GM19328 (cell line): Measurements from ENCODE around the gene HES2.
"Not testable (repeated sequence)": the region's sequence is repeated elsewhere in the genome, so short reads cannot be mapped to it uniquely, and the experiment has no call there.

Experiments used
- ATAC-seq: cut with Tn5 transposase; IDR thresholded peaks from one replicate; pipeline ENCODE4 v1.9.1; 2021; ENCODE audit warnings: mild to moderate bottlenecking, moderate library complexity; ENCODE audit not compliant: unreplicated experiment

Gene HES2

GRCh38 chr1:6419397-6419803, 319 bp downstream of the HES2 start:
- no peak for ATAC-seq

GRCh38 chr1:6418668-6419396, 887 bp downstream of the HES2 start:
- ATAC-seq: no peak

DNA sequence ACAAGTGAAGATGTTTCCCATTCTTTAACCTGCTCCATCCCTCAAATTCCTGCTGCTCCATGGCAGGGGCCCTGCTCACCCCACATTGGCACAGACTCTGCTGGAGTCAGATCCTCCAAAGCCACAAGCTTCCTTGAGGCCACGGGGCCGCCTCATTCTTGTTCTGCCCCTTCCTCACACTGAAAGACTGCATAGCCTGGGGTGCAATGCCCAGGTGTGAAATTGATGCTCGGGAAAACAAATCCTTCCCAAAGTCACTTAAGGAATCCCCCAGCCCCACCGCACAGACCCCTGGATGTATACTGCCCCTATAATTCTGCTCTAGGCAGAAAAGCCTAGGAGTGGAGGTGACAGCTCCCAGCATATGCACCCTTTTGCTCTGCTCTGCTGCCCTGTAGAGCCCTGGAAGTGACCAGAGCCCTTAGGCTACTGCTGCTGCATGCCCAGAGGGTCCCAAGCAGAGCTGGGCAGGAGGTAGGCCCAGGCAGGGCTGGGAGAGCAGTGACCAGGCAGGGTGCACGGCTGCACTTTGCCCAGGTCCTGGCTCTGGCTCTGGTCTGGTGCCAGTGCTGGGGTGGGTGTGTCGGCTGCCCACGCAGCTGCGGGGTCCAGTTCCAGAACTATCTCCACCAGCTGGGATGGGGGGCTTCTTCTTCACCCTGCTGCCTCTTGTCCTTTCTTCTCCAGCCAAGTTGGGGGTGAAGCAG, 1.6 kb downstream of the HES2 start:
- no peak for ATAC-seq

- ATAC-seq: no peak
These were observed 2.8 kb downstream of the HES2 start for GRCh38 chr1:6416906-6417305.

DNA sequence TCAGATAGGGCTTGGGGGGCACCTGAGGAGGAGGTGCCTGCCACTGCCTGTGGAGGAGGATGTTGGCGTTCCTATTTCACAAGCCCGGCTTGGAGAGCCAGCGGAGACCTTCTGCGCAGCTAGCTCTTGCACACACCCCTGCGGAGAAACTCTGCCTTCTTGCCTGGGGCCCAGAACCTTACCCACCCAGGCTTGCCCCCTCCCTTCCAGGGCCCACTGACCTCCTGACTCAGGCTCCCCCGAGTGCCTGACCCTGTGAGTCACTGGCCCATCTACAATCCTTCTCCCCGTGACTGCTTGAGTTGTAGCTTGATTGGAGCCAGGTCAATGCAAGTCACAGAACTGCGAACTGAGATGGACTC, 3.4 kb downstream of the HES2 start:
- ATAC-seq: no peak

- no peak for ATAC-seq
These were observed 4.7 kb downstream of the HES2 start for GRCh38 chr1:6414881-6415626.

- ATAC-seq: no peak
These were observed 5.3 kb downstream of the HES2 start for GRCh38 chr1:6414443-6414844.

- no peak for ATAC-seq
These were observed 6.8 kb downstream of the HES2 start for GRCh38 chr1:6412896-6413295.

DNA sequence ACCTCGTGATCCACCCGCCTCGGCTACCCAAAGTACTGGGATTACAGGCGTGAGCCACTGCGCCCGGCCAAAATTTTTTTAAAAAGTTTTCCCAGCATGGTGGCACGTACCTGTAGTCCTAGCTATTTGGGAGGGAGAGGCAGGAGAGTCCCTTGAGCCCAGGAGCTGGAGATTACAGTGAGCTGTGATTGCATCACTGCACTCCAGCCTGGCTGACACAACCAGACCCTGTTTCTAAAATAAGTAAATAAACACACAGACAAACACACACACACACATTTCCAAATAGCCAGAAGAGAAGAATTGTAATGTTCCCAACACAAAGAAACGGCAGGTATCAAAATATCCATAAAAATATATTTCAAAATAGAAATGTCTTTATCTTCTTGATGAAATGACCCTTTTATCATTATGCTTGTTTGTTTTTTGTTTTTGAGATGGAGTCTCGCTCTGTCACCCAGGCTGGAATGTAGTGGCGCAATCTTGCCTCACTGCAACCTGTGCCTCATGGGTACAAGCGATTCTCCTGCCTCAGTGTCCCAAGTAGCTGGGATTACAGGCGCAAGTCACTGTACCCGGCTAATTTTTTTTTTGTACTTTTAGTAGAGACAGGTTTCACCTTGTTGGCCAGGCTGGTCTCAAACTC, 9.3 kb downstream of the HES2 start:
- ATAC-seq: no peak

DNA sequence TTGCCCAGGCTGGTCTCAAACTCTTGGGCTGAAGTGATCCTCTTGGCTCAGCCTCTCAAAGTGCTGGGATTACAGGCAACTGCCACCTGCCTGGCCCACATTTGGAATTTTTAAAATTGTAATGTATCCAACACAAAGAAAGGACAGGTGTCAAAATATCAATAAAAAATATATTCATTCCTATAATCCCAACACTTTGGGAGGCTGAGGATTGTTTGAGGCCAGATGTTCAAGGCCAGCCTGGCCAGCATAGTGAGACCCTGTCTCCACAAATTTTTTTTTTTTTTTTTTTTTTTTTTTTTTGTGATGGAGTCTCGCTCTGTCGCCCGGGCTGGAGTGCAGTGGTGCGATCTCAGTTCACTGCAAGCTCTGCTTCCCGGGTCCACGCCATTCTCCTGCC, 10.0 kb downstream of the HES2 start:
- no peak for ATAC-seq

GRCh38 chr1:6409053-6409452, 10.7 kb downstream of the HES2 start:
- no peak for ATAC-seq

DNA sequence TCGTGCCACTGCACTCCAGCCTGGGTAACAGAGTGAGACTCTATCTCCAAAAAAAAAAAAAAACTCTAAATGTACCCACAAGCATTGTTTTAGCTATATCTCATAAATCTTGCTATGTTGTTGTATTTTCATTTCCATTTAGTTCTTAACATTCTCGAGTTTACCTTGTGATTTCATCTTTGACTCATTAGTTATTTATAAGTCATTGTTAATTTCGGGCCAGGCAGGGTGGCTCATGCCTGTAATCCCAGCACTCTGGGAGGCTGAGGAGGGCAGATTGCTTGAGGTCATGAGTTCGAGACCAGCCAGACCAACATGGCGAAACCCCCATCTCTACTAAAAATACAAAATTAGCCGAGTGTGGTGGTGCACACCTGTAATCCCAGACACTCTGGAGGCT, 11.7 kb downstream of the HES2 start:
- no peak for ATAC-seq

DNA sequence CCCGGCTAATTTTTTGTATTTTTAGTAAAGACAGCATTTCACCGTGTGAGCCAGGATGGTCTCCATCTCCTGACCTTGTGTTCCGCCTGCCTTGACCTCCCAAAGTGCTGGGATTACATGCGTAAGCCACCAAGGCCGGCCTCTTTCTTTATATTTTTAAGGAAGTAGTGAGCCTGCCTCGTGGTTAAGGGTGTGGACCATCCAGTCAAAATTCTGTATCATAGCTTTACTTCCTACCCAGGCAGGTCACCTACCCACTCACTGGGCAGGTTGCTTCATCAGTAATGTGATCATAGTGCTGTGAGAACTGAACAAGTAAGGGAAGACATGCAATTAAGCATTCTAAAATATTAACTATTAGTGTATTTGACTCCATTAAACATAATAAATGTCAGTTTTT, 18.0 kb downstream of the HES2 start:
- no peak for ATAC-seq

- ATAC-seq: no peak
These were observed 20.4 kb downstream of the HES2 start for GRCh38 chr1:6399294-6399693.

GRCh38 chr1:6397844-6398441, 21.8 kb downstream of the HES2 start:
- no peak for ATAC-seq

- no peak for ATAC-seq
These were observed 22.7 kb downstream of the HES2 start for GRCh38 chr1:6396998-6397397.

- not testable (repeated sequence) for ATAC-seq
These were observed 23.9 kb downstream of the HES2 start for GRCh38 chr1:6395781-6396244.

DNA sequence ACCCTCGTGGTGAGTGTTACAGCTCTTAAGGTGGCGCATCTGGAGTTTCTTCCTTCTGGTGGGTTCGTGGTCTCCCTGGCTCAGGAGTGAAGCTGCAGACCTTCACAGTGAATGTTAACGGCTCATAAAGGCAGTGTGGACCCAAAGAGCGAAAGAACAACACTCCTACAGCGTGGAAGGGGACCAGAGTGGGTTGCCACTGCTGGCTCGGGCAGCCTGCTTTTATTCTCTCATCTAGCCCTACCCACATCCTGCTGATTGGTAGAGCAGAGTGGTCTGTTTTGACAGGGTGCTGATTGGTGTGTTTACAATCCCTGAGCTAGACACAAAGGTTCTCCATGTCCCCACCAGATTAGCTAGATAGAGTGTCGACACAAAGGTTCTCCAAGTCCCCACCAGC, 24.6 kb downstream of the HES2 start:
- not testable (repeated sequence) for ATAC-seq

DNA sequence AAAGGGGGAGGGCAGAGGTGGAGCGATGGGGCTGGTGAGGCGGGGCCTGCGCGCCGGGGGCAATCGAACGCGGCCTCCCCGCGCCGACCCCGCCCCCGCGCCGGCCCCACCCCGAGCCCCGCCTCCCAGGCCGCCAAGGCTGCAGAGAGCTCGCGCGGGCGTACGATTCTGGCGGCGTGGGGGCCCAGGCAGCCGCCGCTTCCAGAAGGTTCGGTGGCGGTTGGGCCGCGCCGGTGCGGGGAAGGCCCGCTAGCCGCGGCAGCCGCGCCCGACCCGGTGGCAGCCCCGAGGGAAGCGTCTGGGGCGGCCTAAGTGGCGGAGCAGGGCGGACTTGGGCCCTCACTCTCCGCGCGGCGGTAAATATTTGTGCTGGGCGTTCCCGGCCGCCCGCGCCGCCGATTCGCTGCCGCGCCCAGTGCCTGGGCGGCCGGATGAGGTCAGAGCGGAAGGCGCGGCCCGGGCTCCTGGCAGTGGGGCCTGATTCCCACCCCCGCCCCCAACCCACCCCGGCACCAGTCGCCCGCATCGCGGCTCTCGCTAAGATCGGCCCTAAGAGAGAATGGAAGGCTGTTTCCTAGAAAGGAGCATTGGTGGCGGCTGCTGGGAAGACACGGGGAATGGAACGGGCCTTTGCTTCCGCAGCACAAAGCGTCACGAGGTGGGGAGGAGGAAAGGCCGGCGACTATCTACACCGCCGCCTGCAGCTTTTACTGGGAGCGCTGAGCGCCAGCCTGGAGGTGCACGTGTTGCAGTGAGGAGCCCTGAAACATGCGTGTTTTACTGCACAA, 26.1 kb downstream of the HES2 start, which contains the start of gene ACOT7:
Gene ACOT7 (minus strand): TSS at position 368 of the 788 bp plus-strand sequence. CDS start 368 bp downstream, outside the sequence.
- ATAC-seq: peak; percentile 75

DNA sequence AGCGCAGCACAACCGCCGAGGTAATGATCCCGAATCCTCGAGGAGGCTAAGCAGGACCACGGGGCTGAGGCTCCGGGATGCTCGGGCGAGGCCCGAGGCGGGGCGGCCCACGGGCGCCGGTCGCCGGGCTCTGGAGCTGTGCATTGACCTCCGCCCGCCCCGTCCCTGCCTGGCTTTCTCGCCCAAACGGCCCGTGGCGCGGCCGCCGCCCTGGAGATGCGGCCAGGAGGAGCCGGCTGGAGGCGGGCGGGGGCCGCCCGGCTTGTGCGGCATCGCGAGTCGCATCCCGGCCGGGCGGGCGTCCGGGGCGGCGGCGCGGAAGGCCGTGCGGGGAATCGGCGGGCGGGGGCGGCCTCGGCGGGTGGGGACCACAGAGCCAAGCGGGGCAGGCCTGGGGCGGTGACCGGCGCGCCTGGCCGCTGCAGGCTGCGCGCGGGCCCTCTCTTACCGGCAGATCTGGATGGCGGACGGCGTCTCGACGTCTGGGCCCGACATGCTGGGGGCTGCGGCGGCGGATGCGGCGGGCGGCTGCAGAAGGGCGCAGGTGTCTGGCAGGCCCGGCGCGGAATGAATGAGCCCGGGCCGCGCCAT, 26.8 kb downstream of the HES2 start:
- ATAC-seq: peak; percentile 18
